ENCODE data around the gene MSI1. TPM values are rescaled to one million over a fixed set of nuclear protein-coding genes. Genes with fewer than 3 reads are reported as not detected.

The MSI1 gene
- polyA plus RNA-seq, 1 donor from 2014 or later = not detected

DNA sequence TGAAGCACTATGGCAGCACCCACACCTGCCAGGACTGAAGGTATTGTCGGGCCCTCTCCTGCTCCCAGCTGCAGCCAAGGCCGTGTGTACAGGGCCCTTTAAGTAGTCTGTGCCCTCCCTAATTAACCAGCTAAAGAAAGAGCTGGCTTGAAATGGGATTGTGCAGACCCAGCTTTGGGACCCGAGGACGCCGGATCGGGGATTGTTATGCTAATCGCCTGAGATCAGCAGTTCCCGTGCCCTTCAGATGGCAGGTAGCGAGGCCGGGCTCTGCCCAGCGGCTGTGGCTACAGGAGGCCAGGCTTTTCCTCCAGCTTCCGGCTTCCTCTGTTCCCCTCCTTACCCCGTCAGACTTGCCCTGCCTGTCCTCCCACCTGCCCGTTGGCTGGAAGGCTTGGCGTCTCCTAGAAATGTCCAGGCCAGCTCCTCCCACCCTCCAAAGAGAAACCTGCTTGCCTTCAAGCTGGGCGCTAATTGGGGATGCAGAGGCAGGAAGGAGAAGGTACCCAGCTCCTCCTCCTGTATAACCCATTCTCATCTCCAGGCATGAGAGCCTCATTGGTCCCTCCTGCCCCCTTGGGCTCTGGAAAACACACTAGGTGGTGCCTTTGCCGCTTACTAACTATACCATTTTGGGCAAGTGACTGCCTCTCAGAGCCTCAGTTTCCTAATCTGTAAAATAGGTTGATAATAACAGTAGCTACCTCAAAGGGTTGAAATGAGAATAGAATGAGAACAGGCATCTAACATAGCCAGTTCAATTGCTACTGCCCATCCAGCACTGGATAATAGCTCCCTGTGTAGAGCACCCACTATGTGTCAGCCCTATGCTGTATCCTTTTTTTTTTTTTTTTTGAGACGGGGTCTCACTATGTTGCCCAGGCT is 25.8 kb upstream of the MSI1 start:
- Mint-ChIP-seq H3K4me3 (no peak overlapping the region), H3K27ac (no peak overlapping the region), H3K9me3 (peaks cover 0 to 2% (median 1%) of the 10 kb centered on the region in 3 donors), H3K4me1 (peaks cover 0 to 2% (median 0%) of the 10 kb centered on the region in 3 donors), H3K27me3 (peaks cover 15% of the 10 kb centered on the region), H3K36me3 (no peaks in the 10 kb centered on the region)

DNA sequence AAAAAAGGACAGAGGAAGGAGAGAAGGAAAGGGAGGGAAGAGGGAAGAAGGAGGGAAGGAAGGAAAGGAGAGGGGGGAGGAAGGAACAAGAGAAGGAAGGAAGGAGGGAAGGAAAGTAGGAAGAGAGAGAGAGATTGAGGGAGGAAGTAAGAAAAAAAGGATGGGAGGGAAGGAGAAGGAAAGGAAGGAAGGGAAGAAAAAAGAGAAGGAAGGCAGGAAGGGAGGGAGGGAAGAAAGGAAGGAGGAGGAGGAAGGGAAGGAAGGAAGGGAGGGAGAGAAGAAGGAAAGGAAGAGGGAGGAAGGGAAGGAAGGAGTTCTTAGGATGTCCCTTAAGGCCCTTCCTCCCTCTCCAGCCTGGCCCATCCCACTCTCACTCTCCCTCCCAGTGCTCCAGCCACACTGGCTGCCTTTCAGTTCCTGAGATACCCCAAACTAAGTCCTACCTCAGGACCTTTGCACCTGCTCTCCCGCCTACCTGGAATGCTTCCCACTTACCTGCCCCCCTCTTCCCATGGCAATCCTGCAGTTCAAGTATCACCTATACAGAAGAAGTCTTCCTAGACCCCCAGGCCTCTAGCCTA is 21.7 kb upstream of the MSI1 start:
- H3K9me3 Mint-ChIP-seq = no peaks in the 10 kb centered on the region
- H3K4me3 Mint-ChIP-seq = no peak overlapping the region
- peaks cover 16% of the 10 kb centered on the region for H3K27me3 Mint-ChIP-seq
- H3K4me1 Mint-ChIP-seq = peaks cover 0 to 2% (median 0%) of the 10 kb centered on the region in 3 donors
- no peaks in the 10 kb centered on the region for H3K36me3 Mint-ChIP-seq
- H3K27ac Mint-ChIP-seq = no peak overlapping the region

DNA sequence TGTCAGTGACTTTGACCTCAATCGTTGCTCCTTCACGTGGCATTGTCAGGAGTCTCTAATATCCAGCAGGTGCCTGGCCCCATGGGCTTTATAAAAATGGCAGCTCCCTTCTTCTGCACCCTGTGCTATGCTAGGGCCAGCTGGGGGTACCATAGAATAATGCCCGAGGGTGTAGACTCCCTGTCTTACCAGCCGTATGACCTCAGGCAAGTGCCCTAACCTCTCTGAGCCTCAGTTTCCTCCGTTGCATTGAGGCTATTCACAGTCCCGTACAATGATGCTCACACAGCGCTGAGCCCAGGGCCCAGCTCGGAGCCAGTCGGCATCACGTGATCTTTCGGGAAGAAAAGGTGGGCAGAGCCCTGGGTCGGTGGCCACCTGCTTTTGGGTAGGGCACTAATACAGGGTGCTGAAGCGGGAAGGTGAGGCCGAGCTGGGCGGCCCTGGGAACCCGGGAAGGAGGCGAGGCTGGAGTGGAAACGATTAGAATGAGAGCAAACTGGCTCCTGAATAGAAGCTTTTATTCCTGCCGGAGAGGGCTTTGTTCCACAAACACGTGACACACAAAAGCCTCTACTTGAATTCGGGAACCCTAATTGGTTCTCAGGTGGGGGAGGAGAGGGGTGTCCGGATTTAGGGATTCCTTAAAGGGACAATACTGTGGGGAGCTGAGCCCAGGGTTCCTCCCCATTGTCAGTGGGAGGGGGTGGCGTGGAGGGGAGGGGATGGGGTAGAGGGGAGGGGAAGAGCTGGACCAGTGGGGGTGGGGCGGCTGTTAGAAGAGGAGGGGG is 19.9 kb upstream of the MSI1 start:
- H3K36me3 Mint-ChIP-seq = no peaks in the 10 kb centered on the region
- no peak overlapping the region for H3K27ac Mint-ChIP-seq
- peaks cover 0 to 2% (median 0%) of the 10 kb centered on the region in 3 donors for H3K4me1 Mint-ChIP-seq
- peaks cover 17% of the 10 kb centered on the region for H3K27me3 Mint-ChIP-seq
- H3K4me3 Mint-ChIP-seq = no peak overlapping the region
- H3K9me3 Mint-ChIP-seq = no peaks in the 10 kb centered on the region

DNA sequence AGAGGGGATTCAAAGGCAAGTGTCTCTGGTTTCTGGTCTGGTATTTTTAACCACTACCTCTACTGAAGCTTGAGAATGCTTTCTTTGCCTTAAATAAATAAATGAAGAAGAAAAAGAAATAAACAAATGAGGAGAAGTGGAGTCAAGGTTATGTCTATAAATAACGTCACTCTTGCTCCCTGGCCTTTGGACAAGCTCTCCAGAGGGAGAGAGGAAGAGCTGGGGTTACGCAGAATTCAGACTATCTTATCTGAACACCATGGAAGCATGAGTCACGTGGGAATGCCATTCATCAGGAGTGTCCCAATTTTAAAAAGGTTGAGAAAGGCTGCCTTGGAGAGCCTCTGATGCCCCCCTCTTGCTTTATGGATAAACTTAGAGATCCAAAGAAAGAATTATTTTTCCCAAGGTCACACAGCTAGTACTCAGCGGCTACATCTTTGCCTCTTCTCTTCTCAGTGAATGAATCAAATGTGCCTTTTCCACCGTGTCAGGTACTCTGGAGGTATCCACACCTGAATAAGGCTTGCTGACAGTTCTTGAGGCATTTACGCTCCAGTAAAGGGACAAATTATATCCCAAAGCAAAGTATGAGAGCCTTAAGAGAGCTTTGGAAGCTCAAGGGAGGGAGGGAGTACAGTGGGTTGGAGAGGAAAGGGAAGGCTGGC is 12.9 kb upstream of the MSI1 start:
- H3K9me3 Mint-ChIP-seq = no peaks in the 10 kb centered on the region
- peak overlapping the region in 1 of 4 donors; percentile 25 for H3K4me3 Mint-ChIP-seq
- peaks cover 0 to 3% (median 2%) of the 10 kb centered on the region in 3 donors for H3K4me1 Mint-ChIP-seq
- H3K36me3 Mint-ChIP-seq = no peaks in the 10 kb centered on the region
- no peak overlapping the region for H3K27ac Mint-ChIP-seq
- H3K27me3 Mint-ChIP-seq = peaks cover 22% of the 10 kb centered on the region

- no peaks in the 10 kb centered on the region for H3K9me3 Mint-ChIP-seq
- no peak overlapping the region for H3K4me3 Mint-ChIP-seq
- H3K4me1 Mint-ChIP-seq = peaks cover 0 to 3% (median 3%) of the 10 kb centered on the region in 3 donors
- H3K36me3 Mint-ChIP-seq = no peaks in the 10 kb centered on the region
- H3K27me3 Mint-ChIP-seq = peaks cover 40% of the 10 kb centered on the region
- no peak overlapping the region for H3K27ac Mint-ChIP-seq
Measured at GRCh38 chr12:120378036-120378435, 9.1 kb upstream of the MSI1 start.

GRCh38 chr12:120377611-120378010 is 8.6 kb upstream of the MSI1 start:
- H3K4me1 Mint-ChIP-seq = peaks cover 0 to 3% (median 3%) of the 10 kb centered on the region in 3 donors
- no peaks in the 10 kb centered on the region for H3K9me3 Mint-ChIP-seq
- peaks cover 40% of the 10 kb centered on the region for H3K27me3 Mint-ChIP-seq
- H3K4me3 Mint-ChIP-seq = no peak overlapping the region
- H3K36me3 Mint-ChIP-seq = no peaks in the 10 kb centered on the region
- no peak overlapping the region for H3K27ac Mint-ChIP-seq

GRCh38 chr12:120376934-120377572 is 8.1 kb upstream of the MSI1 start:
- Mint-ChIP-seq H3K27me3 (peaks cover 41% of the 10 kb centered on the region), H3K36me3 (no peaks in the 10 kb centered on the region), H3K4me1 (peaks cover 0 to 3% (median 3%) of the 10 kb centered on the region in 3 donors), H3K27ac (no peak overlapping the region), H3K4me3 (no peak overlapping the region), H3K9me3 (no peaks in the 10 kb centered on the region)

DNA sequence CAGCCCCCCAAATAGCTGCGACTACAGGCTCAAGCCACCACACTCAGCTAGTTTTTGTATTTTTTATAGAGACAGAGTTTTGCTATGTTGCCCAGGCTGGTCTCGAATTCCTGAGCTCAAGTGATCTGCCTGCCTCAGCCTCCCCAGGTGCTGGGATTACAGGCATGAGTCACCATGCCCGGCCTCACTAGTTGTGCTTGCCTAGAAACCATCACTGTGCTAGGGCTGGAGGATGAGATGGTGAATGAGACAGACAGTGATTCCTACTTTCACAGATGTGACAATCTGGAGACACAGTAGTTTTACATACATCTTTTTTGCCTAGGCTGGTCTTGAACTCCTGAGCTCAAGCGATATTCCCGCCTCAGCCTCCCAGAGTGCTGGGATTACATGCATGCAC is 7.5 kb upstream of the MSI1 start:
- Mint-ChIP-seq H3K36me3 (no peaks in the 10 kb centered on the region), H3K4me3 (no peak overlapping the region), H3K27ac (no peak overlapping the region), H3K4me1 (peaks cover 0 to 3% (median 3%) of the 10 kb centered on the region in 3 donors), H3K27me3 (peaks cover 46% of the 10 kb centered on the region), H3K9me3 (no peaks in the 10 kb centered on the region)

- Mint-ChIP-seq H3K36me3 (no peaks in the 10 kb centered on the region), H3K4me1 (peaks cover 0 to 3% (median 3%) of the 10 kb centered on the region in 3 donors), H3K9me3 (no peaks in the 10 kb centered on the region), H3K27ac (no peak overlapping the region), H3K4me3 (no peak overlapping the region), H3K27me3 (peaks cover 46% of the 10 kb centered on the region)
Measured at GRCh38 chr12:120376009-120376408, 7.0 kb upstream of the MSI1 start.

- H3K4me1 Mint-ChIP-seq = peaks cover 3 to 9% (median 8%) of the 10 kb centered on the region in 3 donors
- no peaks in the 10 kb centered on the region for H3K9me3 Mint-ChIP-seq
- H3K27ac Mint-ChIP-seq = no peak overlapping the region
- H3K36me3 Mint-ChIP-seq = no peaks in the 10 kb centered on the region
- H3K27me3 Mint-ChIP-seq = peaks cover 59% of the 10 kb centered on the region
- H3K4me3 Mint-ChIP-seq = peak overlapping the region in 1 of 4 donors; percentile 2
Measured at GRCh38 chr12:120373683-120374082, 4.7 kb upstream of the MSI1 start.

GRCh38 chr12:120370343-120371243 is 1.6 kb upstream of the MSI1 start:
- Mint-ChIP-seq H3K27ac (no peak overlapping the region), H3K4me1 (peaks cover 1 to 9% (median 8%) of the 10 kb centered on the region in 3 donors), H3K9me3 (no peaks in the 10 kb centered on the region), H3K36me3 (peaks cover 1% of the 10 kb centered on the region), H3K27me3 (peaks cover 64% of the 10 kb centered on the region), H3K4me3 (peak overlapping the region; percentile 68 to 86 (median 77))

GRCh38 chr12:120369603-120370342 is 809 bp upstream of the MSI1 start:
- no peaks in the 10 kb centered on the region for H3K9me3 Mint-ChIP-seq
- H3K27ac Mint-ChIP-seq = no peak overlapping the region

More at GRCh38 chr12:120369603-120370342, 809 bp upstream of the MSI1 start:
- Mint-ChIP-seq H3K4me1 (peaks cover 1 to 9% (median 8%) of the 10 kb centered on the region in 3 donors), H3K27me3 (peaks cover 61% of the 10 kb centered on the region), H3K36me3 (peaks cover 1% of the 10 kb centered on the region), H3K4me3 (peak overlapping the region; percentile 75 to 86 (median 78))

Measured in IgD-negative memory B cell (primary cell).